ENCODE results near the gene PPP4R4. TPM values are rescaled to one million over a fixed set of nuclear protein-coding genes. Genes with fewer than 3 reads are reported as not detected.

PPP4R4 gene
- total and polyA plus RNA-seq, 2 experiments from 2014 or later: 3.0 to 11.1 TPM

- TF ChIP-seq, protein P1, sequence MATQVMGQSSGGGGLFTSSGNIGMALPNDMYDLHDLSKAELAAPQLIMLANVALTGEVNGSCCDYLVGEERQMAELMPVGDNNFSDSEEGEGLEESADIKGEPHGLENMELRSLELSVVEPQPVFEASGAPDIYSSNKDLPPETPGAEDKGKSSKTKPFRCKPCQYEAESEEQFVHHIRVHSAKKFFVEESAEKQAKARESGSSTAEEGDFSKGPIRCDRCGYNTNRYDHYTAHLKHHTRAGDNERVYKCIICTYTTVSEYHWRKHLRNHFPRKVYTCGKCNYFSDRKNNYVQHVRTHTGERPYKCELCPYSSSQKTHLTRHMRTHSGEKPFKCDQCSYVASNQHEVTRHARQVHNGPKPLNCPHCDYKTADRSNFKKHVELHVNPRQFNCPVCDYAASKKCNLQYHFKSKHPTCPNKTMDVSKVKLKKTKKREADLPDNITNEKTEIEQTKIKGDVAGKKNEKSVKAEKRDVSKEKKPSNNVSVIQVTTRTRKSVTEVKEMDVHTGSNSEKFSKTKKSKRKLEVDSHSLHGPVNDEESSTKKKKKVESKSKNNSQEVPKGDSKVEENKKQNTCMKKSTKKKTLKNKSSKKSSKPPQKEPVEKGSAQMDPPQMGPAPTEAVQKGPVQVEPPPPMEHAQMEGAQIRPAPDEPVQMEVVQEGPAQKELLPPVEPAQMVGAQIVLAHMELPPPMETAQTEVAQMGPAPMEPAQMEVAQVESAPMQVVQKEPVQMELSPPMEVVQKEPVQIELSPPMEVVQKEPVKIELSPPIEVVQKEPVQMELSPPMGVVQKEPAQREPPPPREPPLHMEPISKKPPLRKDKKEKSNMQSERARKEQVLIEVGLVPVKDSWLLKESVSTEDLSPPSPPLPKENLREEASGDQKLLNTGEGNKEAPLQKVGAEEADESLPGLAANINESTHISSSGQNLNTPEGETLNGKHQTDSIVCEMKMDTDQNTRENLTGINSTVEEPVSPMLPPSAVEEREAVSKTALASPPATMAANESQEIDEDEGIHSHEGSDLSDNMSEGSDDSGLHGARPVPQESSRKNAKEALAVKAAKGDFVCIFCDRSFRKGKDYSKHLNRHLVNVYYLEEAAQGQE (IDR thresholded peaks at IDR 0.05; ENCODE audit: unreplicated experiment): no peak
- TF ChIP-seq ZNF331 (CRISPR knock-in tag; IDR thresholded peaks at IDR 0.05; ENCODE audit: low read depth) (no peak), CREB1 (CRISPR knock-in tag; IDR thresholded peaks at IDR 0.05; ENCODE audit: low read depth) (no peak), NANOG (IDR thresholded peaks at IDR 0.05; ENCODE audit: borderline replicate concordance) (no peak), EZH2phosphoT487 (IDR thresholded peaks at IDR 0.05; ENCODE audit: unreplicated experiment) (no peak), CTCF (conservative IDR thresholded peaks at IDR 0.05; ENCODE audit: low read depth in 2 of 2) (no peak)
These were observed 131.5 kb downstream of the PPP4R4 start (continued) for GRCh38 chr14:94305620-94306019.

DNA sequence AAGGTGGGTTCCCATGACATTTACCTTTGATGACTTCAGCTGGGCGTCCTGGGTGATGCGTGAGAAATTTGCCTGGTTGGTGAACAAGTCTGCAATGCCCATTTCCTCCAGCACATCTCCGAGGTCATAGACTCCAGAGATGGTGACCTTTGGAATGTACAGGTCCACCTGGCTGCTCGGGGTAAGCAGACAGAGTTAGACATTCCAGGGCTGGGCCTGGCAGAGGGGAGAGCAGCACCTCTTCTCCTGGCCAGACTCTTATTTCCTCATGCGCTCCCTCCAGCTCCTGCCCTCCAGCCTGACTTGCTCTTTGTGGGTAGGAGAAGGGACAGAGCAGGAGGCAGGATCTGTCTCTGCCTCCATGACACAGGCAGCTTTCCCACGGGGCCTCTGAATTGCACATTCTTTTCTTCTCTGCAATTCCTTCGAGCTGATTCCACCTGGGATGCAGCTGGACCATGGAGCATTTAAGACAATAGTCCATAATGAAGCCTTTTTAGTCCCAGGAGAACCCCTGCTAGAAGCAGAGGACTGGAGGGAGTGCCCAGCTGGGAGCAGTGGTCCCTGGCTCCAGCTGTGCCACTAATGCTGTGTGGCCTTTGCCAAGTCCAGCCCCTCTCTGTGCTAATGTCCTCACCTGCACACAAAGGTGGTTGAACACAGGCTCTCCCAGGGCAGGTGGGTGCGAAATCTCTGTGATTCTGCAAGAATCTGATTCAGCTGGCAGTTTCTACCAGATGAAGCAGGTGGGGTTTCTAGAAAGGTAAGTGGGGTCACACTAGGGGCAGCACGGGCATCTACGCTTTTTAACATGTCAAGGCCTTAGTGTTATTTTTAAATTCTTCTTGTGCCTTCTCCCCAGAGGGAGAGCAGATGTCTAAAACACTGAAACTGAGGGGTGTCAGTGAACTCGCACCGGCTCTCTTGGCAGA lies 132.2 kb downstream of the PPP4R4 start:
- no peak overlapping the region for H3K27ac Mint-ChIP-seq
- no peak for TF ChIP-seq CREB1 (CRISPR knock-in tag; IDR thresholded peaks at IDR 0.05; ENCODE audit: low read depth)
- no peak for TF ChIP-seq ZNF331 (CRISPR knock-in tag; IDR thresholded peaks at IDR 0.05; ENCODE audit: low read depth)
- no peak for TF ChIP-seq ZNF462 (CRISPR knock-in tag; IDR thresholded peaks at IDR 0.05)
- TF ChIP-seq POLR2AphosphoS5 (IDR thresholded peaks at IDR 0.05; ENCODE audit: low read depth): no peak
- TF ChIP-seq NANOG (IDR thresholded peaks at IDR 0.05; ENCODE audit: borderline replicate concordance): no peak
- TF ChIP-seq JUNB (IDR thresholded peaks at IDR 0.05; ENCODE audit: unreplicated experiment): no peak
- no peak for TF ChIP-seq STAT1 (IDR thresholded peaks at IDR 0.05; ENCODE audit: unreplicated experiment)
- no peak for TF ChIP-seq ZNF114 (CRISPR knock-in tag; IDR thresholded peaks at IDR 0.05)

More for the DNA sequence above, 132.2 kb downstream of the PPP4R4 start:
- ATAC-seq: no peak
- Histone ChIP-seq H2AFZ (no peak overlapping the region), H3F3A (replicated peaks; ENCODE audit: low read depth) (no peaks in the 10 kb centered on the region), H3K36me3 (ENCODE audit: insufficient read depth) (no peaks in the 10 kb centered on the region), H3K4me2 (no peak overlapping the region), H3K79me2 (replicated peaks; ENCODE audit: insufficient read depth) (no peaks in the 10 kb centered on the region), H3K4me1 (ENCODE audit: insufficient read depth) (no peaks in the 10 kb centered on the region), H3K27me3 (ENCODE audit: insufficient read depth) (no peaks in the 10 kb centered on the region), H4K20me1 (replicated peaks; ENCODE audit: insufficient read depth) (no peaks in the 10 kb centered on the region), H3K4me3 (no peak overlapping the region), H3K27ac (ENCODE audit: low read depth) (no peak overlapping the region), H3K9me2 (ENCODE audit: insufficient read depth) (no peaks in the 10 kb centered on the region)
- Mint-ChIP-seq H3K36me3 (ENCODE audit: low read depth) (peaks cover 10% of the 10 kb centered on the region), H3K27me3 (ENCODE audit: insufficient read depth, low read depth, poor library complexity) (peaks cover 1% of the 10 kb centered on the region), H3K4me1 (no peaks in the 10 kb centered on the region), H3K9me3 (peaks cover 21% of the 10 kb centered on the region), H3K4me3 (no peak overlapping the region)
- DNase-seq (ENCODE audit: low spot score): no peak

All from GM23338 (cell line).